DND-41 (cell line): ENCODE results near the gene PPP3R1.

Experiments
- CTCF ChIP-seq: IDR thresholded peaks from 2 replicates; pipeline ENCODE4 v1.5.1; 2012; ENCODE audit warnings: borderline replicate concordance, low read length, moderate library complexity, mild to moderate bottlenecking; ENCODE audit not compliant: poor library complexity, severe bottlenecking; ENCODE audit errors: extremely low read depth
- EZH2 ChIP-seq: IDR thresholded peaks from 3 replicates; pipeline ENCODE4 v1.6.1; 2012; ENCODE audit warnings: borderline replicate concordance, low read depth, mild to moderate bottlenecking, moderate library complexity, low read length, inconsistent platforms; ENCODE audit not compliant: severe bottlenecking

- TF ChIP-seq CTCF = no peak
- TF ChIP-seq EZH2 = no peak
Observed at GRCh38 chr2:68263632-68264031, 11.3 kb upstream of the PPP3R1 start.
